Hematopoietic multipotent progenitor cell treated with erythropoietin and hydrocortisone succinate and interleukin-3 and kit ligand, for 8 days (in vitro differentiated cells): ENCODE results near the gene FBXL20.

ENCODE experiments used
- DNase-seq: peaks from one replicate; pipeline ENCODE4 v3.0.0-alpha.2; 2015

Gene FBXL20

DNA sequence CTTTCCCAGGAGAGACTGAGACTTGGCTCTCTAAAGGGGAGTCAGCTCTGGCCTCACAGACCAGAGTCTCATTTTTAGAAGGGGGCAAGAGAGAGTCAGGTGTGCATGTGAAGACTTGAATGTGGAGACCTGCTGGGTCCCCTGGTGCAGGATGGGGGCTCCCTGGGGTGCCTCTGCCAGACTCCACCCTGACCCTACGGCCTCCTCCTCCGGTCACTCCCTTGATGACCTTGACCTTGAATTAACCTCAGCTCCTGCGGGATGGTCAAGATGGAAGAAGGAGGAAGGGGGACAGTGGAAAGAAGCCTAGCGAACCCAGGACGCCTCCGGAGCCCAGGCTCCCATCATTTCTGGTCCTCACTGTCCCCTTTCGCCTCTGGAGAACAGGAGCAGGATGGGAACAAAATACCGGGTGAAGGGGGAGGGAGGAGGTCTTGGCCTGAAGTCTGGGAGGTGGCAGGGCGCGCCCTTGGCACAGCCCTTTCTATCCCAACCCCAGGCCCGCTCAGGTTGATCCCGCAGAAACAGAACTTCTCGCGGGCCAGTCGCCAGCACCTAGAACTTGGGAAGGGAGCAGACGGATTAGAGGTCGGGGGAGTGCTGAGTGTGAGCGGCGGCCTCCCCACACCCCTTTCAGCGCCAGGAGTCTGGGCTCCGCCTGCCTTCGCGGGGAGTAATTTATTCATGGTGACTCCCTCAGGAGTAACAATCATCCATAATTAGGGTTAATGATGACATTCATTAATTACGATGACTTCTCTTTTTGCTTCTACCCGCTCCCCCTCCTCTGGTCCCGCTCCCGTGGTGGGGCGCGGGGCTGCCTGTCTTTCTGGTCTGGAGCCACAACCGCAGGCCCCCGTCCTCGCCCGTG, 177.3 kb downstream of the FBXL20 start:
- DNase-seq = no peak

DNA sequence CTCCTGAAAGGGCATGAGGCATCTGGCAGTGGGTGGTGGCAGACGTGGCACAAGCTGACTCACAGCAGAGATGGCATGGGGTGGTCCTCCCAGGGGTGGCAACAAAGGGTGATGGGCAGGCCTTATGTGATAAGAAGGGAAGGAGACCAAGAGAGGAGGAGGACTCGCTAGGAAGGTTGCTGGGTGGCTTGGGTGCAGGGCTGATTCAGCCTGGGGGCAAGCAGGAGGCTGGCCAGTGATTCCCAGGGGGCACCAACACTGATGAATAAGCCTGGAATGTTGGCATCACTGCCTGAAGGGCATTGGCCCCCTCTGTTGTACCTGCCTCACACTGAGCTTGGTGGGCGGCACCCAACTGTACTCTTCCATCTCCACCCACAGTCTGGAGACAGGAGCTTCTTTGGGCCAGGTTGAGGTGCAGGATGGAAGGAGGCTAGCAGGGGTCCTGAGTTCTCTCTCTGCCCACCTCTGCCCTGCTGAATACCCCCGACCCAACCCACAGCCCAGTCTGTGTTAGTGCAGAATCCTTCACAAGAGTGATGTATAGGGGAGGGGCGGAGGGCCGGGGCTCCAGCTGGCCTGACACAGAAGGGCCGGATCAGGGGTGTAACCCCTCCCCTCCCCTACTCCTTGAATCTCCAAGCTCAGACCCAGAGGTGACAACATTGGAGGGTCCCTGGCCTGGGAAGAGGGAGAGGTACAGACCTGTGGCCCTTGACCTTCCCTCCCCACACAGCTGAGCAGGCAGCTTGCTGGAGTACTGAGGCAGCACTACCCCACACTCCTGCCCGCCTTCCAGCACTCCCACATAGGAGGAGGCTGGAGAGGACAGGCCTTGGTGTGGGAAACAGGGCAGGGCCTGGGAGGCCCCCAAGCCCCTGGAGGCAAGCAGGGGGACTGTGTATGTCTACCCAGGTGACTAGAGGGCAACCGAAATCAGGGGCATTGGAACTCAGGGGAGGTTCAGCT, 178.3 kb downstream of the FBXL20 start:
- no peak for DNase-seq

DNA sequence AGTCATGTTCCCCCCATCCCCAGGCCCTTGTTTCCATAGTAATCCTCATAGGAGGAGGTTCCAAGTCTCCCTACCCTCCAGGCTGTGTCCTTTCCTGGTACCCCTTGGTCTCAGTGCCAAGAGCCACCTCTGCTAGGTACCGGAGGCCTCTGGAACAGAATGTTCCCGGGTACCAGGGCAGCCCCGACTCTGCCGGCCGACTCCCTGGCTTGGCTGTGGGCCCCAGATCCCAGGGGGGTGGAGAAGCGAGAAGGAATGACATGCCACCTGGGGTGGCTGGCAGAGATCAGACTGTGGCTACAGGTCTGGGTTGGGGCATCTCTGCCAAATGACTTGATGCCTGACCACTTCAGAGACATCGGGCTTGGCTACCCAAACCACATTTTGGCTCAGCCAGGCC, 179.3 kb downstream of the FBXL20 start:
- DNase-seq = no peak

DNA sequence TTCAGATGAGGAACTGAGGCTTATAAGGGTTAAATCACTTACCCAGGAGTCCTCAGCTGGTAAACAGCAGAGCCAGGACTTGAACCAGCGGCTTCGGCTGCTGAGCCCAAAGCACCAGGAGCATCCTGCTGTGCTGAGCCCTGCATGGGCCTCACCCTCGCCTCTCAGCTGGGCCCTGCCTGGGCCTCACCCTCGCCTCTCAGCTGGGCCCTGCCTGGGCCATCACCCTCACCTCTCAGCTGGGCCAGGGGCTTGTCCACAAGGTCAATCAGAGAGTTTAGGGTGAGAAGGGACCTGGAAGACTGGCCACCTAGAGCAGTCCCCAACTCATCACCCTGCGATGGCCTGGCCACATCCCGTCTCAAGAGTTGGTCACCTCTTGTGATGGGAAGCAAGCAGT, 179.9 kb downstream of the FBXL20 start:
- no peak for DNase-seq

DNA sequence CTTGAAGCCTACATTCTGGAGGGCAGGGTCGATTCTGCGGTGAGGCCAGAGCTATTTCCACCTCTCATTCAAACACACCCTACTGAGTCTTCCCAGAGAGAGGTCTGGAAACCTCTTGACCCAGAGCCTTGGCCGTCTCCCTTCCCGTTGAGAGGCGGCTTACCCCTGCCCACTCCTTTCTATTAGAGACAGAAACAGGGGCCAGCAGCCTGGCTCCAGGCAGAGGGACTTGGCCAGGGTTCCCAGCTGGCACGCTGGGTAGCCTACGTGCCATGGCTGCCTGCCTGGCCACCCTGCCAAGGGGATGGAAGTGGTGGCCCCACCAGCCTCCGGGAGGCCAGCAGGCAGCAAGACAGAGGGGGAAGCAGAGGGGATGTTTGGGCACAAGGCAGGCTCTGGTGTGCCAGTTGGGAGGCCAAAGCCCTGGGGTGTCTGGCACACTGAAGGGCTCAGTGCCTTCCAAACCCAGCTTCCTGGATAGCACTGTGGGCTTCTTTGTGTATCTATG, 181.7 kb downstream of the FBXL20 start:
- no peak for DNase-seq

DNA sequence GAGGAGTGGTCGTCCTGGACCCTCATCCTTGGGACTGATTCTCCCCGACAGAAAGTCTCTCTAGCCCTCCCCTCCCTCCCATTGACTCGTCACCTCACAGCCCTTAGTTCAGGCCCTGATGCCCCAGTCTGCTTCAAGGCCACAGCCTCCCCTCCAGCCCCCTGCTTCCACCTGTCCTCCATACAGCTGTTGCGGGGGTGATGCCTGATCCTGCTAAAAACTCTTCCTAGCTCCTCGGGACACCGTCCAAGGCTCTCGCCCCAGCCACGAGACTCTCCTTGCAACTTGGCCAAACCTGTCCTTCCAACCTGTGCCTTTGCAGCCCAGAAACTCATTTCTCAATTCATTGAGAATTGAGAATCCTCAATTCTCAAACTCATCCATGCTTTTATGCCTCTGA, 182.5 kb downstream of the FBXL20 start:
- DNase-seq = no peak

DNA sequence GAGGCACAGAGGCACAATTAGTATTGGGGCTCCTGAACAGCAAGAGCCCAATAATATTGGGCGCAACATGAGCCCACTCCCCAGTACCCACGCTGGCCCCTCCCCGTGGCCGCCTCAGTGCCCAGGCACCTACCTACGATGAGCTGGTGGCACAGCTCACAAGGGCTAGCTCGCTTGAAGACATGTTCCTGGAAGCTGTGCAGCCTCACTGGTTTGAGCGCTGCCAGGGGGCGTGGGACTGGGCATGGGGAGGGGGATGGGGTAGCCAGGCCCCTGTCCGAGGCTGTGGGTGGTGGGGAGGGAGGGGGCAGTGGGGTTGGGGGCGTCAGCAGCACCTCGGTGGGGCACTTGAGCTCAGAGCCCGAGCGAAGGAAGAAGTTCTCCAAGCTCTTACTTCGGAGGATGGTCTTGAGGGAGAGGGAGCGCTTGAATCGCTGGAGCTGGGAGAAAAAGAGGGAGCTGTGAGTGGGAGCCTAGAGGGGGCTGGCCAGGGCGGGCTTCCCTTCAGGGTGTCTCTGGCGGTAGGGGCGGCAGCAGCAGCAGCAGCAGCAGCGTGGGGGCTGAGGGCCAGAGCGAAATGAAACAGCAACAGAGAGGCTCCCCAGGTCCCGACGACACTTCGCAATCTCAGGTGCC, 183.6 kb downstream of the FBXL20 start:
- DNase-seq = no peak

DNA sequence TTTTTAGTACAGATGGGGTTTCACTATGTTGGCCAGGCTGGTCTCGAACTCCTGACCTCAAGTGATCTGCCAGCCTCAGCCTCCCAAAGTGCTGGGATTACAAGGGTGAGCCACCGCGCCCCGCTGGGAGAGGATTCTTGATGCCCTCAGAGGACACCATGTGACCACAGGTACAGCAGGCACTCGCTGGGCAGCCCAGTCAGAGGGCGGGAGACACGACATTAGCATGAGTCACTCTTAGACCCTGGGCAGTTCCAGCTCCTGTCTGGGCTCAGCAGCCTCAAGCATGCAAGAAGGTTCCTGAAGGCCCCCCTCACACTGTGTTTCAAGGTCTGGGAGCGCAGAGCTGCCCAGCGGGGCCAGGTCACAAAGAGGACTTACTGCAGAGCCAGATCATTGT, 187.6 kb downstream of the FBXL20 start:
- DNase-seq = no peak

DNA sequence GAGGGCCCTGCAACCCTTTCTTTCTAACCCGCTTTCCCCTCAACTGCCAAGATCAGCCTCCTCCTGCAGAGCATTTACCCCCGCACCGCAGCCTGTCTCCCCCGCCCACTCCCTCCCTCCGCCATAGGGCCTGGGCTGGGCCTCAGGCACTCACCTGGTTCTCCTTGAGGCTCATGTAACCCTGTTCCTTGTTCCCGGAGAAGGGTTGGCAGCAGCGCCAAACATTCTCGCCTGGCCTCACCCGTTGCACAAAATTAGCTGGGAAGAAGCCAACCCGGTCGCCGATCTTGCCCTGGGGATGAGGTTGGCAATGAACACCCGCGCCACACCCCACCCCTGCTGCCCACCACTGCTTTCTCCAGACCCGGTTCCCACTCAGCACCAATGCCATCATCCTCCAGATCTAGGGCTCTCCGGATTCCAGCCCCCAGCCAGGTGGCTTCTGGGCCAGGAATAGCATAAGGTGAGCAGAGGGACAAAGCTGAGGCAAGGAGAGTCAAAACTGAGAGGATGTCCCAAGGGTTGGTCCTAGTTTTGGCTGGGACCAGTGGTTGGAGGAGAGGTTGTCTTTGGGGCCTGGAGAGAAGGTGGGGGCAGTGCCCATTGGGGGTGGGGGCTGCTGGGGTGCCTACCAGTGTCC, 188.5 kb downstream of the FBXL20 start:
- no peak for DNase-seq

DNA sequence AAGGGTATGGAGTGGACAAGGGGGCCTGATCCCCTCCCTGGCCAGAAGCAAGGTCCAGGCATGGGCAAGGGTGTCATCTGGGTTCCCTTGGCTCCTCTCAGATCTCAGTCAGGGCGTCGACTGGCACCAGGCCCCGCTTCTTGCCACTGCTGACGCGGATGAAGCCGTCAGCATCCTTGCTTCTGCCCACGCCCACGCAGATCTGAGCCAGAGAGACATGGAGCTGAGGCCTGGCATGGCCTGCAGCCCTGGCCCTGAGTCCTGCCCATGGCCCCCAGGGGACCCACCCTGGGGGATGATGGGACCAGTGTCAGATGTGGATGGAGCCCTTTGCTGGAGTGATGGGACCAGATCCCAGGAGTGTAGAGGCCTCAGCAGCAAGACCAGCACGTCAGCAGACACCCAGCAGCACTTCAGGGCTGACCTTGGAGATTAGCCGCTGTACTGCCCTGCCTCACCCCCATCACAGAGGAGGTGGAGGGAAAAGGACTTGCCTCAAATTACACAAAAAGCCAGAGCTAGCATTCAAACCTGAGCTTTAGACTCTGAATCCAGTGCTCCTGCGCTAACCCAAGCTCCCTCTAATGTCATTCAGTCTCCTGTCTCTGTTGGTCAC, 189.1 kb downstream of the FBXL20 start:
- no peak for DNase-seq

DNA sequence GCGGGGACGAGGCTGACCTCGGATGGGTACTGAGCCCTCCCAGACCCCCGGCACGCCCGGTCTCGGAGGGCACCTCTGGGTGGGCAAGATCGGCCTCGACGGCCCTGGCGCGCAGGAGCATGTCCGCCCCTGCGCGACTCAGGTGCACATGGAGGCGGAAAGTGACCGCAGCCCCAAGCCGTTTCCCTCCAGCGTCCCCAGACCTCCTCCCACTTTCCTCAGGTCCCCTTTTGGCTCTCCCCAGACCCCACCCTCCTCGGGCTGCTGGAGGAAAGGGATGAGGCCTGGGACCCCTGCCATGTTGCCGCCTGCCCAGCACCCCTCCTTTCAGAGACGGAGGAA, 191.4 kb downstream of the FBXL20 start:
- no peak for DNase-seq

DNA sequence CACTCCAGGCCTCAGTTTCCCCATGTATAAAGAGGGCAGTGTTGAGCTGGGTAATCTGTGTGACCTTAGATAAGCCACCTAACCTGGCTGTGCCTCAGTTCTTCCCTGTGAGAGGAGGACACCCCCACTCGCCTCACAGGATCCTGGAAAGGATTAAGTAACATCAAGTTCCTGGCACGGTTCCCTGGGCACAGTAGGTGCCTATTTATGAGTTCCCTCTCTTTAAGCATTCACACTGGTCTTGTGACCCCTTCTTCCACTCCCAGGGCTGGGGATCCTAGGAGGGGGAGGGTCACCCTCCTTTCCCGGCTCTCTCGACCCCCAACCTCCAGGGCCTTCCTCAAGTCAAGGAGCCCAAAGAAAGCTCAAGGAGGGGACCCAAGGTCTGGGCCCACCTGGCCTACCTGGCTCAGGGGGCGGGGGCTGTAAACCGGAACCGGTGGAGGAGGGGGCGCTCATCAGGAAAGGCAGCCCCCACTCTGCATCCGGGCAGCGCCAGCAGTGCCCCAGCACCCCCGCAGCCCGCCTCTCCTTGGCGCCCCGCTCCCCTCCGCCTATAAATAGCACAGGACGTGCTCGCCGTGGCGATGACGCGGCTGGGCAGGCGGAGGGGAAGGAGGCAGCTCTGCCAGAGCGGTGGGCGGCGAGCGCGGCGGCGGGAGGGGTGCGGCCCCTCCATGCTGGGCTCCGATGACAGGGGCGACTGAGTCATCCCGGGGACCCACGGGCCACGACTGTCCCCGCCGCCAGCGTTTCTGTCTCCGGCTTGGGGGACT, 191.9 kb downstream of the FBXL20 start:
- no peak for DNase-seq

DNA sequence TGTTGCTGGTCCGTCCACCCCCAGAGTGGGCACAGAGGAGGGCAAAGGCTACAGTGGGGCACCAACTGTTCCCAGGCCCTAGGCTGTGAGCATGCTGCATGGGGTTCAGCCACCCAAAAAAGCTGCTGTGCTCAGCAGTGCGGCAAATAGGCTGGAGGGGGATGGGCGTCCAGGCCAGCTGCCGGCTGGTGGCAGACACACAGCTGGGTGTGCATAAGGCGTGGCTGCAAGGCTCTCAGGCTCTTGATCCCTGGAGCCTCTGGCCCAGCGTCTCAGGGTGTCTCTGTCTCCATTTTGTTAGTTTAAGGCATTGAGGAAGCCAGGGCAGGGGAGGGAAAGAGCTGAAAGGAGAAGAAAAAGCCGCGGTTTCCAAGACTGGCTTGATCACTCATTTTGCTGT, 192.5 kb downstream of the FBXL20 start:
- DNase-seq = peak; percentile 25

DNA sequence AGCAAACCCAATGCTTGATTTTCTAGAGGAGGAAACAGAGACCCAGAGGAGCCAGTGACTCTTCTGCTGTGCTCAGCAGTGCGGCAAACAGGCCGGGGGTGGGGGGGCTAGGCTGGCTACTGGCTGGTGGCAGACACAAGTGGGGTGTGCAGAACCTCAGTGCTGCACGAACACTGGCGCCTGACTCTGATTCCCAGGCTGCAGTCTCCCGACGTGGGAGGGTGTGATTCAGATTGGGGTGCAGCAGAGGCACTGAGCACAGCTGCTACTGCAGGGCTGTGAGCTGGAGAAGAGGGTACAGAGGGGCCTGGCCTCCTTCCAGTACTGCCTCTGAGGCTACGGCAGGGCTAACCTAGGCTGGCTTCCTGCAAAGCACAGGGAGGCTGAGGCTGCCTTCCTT, 193.3 kb downstream of the FBXL20 start:
- DNase-seq = no peak

DNA sequence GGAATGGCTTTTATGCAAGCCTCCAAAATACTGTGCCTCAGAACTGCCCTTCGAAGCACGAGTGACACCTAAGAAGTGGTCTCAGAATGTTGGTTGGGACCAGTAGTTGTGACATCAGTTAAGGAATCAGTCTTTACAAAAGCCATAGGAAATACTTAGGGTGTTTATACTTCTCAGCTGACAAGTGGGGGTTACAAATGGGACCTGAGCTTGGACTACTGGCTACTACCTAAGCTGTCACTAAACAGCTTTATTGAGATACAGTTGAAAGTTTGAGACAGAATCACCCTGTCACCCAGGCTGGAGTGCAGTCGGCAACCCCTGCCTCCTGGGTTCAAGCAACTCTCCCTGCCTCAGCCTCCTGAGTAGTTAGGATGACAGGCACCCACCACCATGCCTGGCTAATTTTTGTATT, 196.3 kb downstream of the FBXL20 start:
- DNase-seq = no peak

DNA sequence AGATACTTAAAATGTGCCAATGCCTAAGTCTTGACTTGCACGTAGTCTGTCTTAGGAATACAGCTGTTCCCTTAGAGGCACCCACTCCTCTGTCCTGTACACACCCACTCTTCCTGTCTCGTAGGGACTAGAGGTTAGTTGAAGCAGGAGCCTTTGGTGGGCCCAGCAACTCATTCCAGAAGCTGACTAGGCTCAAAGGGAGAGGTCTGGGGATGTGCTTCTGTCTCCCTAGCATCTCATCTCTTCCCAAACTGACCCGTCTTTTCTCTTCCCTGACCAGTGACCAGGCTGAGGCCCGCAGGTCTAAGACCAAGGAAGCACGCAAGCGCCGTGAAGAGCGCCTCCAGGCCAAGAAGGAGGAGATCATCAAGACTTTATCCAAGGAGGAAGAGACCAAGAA, 197.2 kb downstream of the FBXL20 start:
- no peak for DNase-seq
